Endometrial microvascular endothelial cells (primary cell): ENCODE results near the gene SKI. TPM values are rescaled to one million over a fixed set of nuclear protein-coding genes. Genes with fewer than 3 reads are reported as not detected.

ENCODE experiments used
- in situ Hi-C: cut with HindIII; loops from 2 replicates; pipeline ENCODE4 v1.10.0; 2017; ENCODE audit warnings: low sequenced_read_pairs, low pct_unique_long_range_greater_than_20kb; ENCODE audit errors: inconsistent ontology term
- total RNA-seq: library from RNA; depleted of rRNA; stranded (reverse); fragments of >200 nt; gene quantifications from one replicate; pipeline ENCODE4 v1.2.3, GENCODE V29; 2015; ENCODE audit errors: inconsistent ontology term

Gene SKI
- total RNA-seq, 1 donor from 2014 or later, result 26.6 TPM

DNA sequence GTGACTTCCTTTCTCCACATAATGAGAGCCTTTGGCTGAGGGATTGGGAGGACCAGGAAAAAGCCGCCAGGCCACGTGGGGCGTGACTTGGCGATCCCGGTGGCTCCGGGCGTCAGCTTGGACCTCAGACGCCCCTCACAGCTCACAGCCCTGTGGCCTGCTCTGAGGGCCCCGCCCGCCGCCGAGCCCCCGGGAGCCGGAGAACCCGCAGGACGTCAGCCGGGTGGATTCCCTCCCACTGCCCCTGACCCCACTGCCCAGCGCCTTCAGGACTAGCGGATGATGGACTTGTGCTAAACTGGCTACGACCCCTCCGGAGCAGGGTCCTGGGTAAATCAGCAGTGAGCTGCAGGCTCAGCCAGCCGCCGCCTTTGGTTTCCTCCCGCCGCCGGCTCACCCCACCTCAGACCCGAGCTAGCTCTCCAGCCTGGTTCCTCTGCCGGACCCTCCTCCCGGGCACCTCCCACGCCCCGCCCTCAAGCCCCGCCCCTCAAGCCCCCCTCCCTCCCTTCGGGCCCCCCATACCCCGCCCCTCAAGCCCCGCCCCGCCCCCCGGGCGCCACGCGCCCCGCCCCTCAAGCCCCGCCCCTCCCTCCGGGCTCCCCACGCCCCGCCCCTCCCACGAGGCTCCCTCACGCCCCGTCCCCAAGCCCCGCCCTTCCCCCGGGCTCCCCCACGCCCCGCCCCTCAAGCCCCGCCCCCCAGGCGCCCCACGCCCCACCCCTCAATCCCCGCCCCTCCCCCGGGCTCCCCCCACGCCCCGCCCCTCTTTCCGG lies 23.5 kb upstream of the SKI start:
- in situ Hi-C loops, result no loop called here

DNA sequence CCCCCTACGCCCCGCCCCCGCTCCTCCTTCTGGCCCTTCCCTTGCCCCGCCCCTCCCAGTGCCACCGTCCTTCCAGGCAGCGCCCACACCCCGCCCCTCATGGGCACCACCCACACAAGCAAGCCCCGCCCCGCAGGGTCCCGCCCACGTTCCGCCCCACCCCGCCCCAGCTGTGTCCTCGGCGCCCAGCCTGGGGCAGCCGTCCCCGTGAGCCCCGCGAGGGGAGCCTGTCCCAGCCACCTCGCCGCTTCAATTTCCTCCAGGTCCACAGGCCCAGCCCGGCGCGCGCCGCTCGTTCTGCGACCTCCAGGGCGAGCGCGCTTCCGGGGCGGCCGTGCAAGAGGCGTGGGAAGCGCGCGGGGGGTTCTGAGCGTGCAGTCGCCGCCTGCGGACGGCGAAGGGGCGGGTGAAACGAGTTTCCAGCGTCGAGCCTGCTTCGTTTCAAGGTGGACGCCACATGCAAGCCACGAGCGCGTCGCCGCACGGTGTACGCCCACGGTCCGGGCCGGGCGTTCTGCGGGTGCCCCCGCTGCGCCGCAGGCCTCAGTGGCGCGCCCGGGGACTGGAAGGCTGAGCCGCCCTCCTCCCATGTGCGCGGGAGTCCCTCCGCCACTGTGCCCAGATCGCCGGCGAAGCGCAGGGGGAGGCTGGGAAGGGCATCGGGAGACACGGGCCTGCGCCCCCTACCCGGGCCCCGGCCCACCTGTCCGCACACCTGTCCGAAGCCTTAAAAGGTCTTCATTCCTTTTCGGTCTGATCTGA lies 22.7 kb upstream of the SKI start:
- in situ Hi-C loops, result no loop called here

DNA sequence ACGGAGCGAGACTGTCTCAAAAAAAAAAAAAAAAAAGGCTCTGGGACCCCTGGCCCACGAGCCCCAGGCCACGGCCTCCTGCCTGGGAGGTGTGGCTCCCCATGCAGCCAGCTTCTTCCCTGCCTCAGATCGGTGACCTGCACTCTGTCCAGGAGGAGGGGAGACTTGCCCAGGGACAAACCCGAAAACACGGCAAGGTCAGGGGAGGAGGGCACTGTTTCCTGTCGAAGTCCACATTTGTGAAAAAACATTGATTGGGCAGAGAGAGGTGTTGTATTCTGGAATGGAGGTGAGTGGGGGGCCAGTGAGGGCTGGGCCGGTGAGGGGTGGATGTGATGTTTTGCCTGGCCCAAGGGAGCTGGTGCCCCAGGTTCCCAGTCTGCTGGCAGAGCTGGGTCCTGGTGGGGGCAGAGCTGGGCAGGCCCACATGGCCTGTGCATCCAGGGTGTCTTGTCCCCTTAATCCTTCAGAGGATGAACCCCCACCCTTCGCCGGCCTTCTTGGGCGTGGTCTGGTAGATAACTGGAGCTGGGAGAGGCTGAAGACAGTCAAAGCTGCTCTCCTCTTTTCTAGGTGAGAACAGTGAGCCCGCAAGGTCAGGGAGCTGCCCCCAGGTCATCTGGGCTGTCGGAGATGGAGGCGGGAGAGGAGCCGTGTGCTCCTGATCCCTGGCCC lies 21.2 kb upstream of the SKI start:
- in situ Hi-C loops, result no loop called here

DNA sequence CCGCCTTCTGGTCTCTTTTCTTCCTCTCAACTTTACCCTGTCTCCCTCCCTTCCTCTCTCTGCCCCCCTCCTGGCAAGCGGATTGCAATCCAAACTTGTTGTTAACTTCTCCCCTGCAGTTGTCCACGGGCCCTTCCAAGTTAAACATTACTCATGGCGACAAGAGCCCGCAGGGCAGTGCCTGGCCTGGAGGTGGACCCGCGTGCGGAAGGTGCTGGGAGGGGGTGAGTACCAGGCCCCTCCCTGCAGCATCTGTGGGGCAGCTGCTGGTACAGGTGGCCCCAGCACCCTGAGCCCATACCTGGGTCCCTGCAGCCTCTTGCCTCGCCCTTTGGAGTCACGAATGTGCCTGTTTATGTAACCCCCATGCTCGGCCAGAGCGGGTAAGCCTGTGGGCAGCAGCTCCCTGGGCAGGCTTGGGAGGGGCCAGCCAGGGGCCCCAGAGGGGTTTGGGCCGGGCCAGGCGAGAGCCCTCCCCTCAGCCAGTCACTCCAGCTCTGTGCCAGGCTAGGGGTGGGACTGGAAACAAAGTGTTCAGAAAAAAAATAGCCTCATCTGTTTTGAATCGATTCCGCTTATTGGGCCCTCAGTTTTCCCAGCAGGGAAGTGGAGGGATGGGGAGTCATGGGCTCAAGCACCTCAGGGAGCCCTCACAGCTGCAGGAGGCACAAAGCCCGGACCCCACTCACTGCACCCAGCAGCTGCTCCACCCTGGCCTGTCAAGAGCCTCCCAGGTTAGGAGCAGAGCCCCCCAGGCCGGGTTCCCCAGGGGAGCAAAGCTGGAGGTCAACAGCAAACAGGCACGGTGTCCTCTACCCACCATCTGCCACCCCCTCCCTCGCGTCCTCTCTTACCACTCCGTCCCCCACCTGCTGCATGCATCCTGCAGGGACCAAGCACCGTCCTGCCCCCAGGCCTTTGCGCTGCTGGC lies 19.5 kb upstream of the SKI start:
- in situ Hi-C loops, result no loop called here

DNA sequence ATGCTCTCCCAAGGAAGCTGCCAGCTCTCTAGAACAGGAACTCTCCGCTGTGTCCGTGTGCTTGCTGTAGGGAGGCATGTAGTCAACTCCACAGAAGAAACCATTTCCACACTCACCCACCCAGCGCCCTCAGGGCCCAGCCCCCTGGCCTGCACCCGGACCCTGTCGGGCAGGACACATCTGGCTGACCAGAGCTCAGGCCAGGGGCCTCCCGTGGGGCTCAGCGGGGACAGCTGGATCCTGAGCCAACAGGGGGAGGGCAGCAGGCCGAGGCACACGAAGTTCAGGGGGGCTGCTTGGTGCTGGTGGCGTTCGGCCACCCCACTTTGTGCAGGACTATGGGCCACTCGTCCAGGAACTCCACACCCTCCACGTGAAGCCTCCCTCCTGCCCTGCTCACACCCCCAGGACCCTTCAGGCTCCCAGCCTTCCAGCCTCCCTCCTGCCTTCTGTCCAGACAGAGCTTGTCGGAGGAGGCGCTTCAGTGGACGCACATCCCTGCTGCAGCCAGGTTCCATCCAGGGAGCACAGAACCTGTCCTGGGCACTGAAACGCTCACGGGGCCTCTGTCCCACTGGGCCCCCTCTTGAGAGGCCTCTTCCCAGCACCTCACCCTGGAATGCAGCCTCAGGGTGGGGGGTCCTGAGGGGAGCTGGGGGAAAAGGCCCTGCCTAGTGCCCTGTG lies 18.6 kb upstream of the SKI start:
- in situ Hi-C loops, result loop anchor here (10.0 kb wide), 1 partner anchor 65 kb away; no protein-coding TSS in a partner anchor

DNA sequence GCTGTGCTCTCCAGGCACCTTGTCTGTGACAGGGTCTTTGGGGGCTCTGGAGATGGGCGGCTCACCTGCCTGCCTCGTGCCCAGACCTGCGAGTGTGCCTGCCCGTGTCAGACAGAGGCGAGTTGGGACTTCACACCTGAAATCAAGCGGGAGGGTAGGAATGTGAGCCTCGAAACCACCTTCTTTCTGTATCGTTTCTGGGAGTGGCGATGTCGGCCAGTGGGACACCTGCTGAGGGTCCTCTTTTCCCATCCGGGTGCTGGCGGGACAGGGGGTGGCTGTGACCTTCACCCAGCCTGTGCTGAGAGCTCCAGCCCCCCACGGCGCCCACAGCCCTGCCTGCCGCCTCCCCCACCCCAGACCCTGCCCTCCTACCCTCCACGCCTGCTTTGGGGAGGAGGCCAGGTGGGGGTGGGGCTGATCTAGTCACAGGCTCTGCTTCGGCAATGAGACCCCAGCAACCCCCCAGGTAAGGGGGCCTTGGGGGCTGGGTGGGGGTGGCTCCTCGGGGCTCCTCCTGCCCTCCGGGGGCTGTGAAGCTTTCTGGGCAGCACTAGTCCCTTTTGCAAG lies 17.9 kb upstream of the SKI start:
- in situ Hi-C loops, result loop anchor here (10.0 kb wide), 1 partner anchor 65 kb away; no protein-coding TSS in a partner anchor

DNA sequence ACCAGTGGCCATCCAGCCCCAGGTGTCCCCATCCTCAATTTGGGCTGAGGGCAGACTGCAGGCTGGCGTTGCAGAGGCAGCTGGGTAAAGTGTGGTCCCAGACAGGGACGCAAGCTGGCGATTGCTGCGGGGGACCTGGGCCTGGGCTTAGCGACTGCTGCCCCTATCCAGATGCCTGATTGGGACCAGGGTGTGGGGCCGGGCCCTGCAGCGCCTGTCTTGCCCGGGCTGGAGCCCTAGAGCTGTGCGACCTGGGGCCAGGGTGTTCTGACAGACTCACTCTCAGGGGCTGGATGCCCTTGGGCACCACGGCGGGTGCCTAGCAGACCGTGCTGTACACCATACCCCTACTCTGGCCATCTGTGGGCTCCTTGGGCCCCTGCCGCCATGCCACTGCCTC lies 17.3 kb upstream of the SKI start:
- in situ Hi-C loops, result loop anchor here (10.0 kb wide), 1 partner anchor 64 kb away; no protein-coding TSS in a partner anchor

DNA sequence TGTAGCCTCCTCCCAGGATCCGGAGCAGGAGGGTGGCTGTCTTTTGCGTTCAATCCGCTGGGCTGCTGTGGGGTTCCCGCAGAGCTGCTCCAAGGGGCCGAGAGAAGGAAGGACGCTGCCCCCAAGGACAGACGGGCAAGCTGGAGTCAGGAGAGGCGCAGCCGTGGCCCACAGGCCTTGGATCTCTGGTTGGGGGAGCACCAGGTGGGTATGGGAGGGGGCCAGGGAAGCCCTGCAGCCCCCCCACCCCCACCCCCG lies 15.9 kb upstream of the SKI start:
- in situ Hi-C loops, result loop anchor here (10.0 kb wide), 1 partner anchor 63 kb away; no protein-coding TSS in a partner anchor

DNA sequence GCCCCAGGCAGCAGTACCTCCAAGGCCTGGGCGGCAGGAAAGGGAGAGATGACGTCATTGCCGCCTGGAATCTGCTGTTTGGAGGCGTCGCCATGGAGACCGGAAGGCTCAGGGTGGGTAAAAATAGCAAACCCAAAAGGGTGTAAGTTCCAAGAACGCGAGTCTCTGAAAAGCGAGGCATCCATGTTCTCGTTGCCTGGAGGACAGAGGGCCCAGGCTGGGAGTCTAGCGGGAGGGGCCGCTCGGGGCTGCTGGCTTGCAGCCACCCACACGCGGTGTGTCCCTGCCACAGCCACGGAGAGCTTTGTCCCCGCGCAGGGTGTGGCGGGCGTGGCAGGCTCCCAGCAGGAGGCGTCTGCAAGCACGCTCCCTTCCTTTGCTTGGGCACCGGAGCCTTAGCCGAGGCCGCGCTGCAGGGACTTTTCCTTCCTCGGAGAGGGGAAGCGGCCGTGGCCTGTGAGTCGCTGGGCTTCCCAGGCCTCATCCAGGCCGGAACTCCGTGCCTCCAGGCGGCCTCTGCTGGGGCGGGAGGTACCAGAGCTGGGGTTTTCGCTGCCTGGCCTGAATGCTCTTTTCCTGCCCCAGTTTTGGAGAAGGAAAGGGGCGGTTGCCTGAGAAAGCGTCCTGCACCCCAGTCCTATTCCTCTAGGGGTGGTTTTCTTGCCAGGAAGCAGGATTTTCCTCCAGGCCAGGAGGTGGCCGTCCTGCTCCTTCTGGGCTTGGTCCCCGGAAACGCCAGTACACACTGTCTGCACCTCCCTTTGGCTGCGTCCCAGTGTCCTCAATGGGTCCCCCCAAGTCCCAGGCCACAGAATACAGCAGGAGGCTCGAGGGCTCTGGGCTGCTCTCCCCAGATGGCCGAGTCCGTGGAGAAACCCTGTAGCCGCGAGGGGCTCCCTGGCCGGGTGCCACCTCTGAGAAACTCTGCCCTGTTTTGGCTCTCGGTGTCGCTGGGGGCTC lies 15.3 kb upstream of the SKI start:
- in situ Hi-C loops, result loop anchor here (10.0 kb wide), 1 partner anchor 62 kb away; no protein-coding TSS in a partner anchor

DNA sequence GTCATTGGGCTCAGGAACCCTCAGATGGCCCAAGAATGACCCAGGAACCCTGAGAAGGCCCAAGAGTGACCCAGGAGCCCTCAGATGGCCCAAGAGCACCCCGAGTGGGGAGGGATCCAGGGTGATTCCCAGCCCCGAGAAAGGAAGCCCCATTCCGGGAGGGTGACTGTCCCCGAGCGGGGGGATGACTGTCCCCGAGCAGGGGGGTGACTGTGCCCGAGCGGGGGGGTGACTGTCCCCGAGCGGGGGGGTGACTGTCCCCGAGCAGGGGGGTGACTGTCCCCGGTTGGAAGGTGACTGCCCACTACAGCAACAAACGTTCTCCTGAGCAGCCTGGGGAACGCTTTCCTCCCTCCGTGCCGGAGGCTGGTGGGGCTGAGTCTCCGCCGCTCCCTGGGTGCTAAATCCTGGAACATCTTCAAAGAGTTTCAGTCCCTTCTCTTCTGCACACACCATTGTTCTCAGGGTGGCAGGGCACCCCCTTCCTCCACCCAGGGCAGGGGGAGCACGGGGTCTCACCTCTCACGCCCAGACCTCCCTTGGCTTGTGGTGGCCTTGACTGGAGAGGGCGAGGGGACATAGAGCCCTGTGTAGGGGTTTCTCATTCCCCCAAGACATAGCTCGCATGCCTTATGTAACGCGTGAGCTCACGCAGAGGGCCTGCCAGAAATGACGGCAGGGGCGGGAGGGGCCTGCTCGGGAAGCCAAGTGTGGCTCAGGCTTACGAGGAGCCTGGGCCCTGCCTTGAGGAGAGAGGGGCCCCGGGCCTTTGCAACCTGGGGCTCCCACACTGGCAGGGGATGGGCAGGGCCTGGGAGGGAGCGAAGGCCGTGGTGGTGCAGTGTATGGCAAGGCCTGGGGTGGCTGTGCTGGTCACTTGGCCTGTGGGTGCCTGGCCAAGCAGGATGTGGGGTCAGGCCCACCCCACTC lies 14.3 kb upstream of the SKI start:
- in situ Hi-C loops, result loop anchor here (10.0 kb wide), 1 partner anchor 61 kb away; no protein-coding TSS in a partner anchor

DNA sequence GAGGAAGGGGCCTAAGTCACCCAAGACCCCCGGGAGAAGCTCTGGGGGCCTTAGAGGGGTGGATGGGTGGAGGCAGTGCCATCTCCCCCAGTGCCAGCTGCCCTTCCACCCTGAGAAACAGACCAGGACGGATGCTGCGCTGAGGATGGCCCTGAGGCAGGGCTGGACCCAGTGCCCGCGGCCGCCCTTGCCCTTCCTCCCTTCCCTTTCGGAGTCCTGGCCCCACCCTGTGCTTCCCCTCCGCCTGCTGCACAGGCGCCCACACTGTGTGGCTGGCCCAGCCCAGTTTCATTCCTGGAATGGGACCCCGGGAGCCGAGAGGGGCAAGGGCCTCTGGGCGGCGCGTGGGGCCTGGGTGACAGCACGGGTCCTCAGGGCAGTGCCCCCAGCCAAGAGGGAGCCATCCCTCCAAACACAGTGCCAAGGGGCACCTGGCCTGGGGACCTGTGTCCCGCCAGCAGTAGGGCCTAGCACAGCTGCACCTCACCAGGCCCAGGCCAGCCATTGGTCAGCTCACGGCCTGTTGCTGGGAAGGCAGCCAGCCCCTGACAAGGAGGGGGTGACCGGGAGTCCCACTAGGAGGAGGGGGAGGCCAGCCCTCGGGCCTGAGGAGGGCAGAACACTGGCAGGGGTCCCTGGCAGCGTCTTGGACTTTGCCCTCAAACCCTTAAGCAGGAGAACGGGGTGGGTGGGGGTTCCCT lies 13.4 kb upstream of the SKI start:
- in situ Hi-C loops, result loop anchor here (10.0 kb wide), 1 partner anchor 60 kb away; no protein-coding TSS in a partner anchor

DNA sequence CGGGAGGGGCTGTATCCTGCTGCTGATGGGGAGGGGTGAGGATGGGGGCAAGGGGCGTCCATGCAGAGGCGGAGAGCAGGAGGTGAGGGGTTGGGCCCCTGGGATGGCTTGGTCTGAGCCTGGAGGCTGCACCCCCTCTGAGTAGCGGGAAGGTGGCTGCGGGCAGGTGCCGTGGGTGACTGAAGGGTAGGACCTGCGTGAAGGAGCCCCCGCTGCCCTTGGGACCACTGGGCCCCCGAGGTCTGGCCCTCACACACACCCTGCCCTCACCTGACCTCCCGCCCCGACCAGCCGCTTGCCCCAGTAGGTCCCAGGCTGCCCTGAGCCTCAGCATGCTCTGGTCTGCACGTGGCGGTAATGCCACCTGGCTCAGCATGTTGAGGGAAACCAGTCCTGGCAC lies 12.8 kb upstream of the SKI start:
- in situ Hi-C loops, result loop anchor here (10.0 kb wide), 1 partner anchor 59 kb away; no protein-coding TSS in a partner anchor

DNA sequence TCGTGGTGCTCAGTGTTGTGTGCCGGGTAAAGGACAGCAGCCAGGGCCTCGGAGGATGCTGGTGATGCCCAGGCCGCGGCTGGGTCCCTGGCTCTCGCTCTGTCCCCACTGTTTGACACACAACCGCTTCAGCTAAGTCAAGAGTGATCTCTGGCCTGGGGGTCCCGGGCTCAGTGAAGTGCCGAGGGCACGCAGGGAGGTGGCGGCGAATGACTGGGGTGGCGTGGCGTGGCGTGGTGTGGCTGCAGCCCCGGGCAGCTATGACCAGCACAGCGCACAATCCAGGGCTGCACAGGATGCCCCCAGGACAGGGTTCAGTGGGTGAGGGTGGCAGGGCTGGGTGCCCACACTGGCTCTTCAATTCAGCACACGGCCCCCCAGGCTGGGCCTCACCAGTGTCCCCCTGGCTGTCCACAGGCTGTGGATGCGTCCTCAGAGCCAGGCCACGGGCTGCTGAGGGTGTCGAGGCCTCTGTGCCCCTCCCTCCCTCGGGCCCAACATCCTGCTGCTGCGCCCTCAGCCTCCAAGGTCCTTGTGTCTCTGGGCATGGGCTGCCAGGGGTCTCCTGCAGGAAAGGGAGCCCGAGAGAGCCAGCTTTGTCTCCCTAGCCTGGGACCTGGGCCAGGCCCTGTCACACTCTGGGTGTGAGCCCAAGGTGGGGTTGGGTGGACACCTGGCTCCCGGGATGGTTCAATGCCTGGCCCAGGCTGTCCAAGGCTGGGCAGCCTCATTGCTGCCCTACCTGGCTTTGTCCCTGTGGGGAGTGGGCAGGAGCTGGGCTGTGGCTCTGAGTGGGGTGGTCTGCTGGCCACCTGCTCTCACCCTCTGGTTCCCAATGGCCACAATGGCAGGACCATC lies 12.0 kb upstream of the SKI start:
- in situ Hi-C loops, result loop anchor here (10.0 kb wide), 1 partner anchor 59 kb away; no protein-coding TSS in a partner anchor

DNA sequence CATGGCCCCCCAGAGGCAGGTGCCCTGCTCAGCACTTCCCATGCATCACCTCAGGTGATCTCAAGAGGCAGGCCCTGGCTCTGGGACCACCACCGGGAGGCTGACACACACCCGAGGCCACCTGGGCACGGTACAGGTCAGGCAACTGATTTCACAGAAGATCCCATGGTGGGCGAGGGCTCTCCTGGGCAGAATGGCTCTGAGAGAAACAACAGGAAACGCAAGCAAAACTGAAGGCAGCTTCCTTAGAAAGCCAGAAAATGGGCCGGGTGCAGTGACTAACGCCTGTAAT lies 11.4 kb upstream of the SKI start:
- in situ Hi-C loops, result loop anchor here (10.0 kb wide), 1 partner anchor 58 kb away; no protein-coding TSS in a partner anchor
